Globus pallidus (tissue), 1 donor: ENCODE results near the gene PBX3.

ENCODE experiments used
- DNase-seq: peaks from one replicate; pipeline ENCODE4 v3.0.0-alpha.2; 2015; ENCODE audit warnings: low spot score

Gene PBX3

GRCh38 chr9:125977223-125977622, 230.1 kb downstream of the PBX3 start:
- no peak for DNase-seq

GRCh38 chr9:125979383-125979782, 232.2 kb downstream of the PBX3 start:
- no peak for DNase-seq

DNA sequence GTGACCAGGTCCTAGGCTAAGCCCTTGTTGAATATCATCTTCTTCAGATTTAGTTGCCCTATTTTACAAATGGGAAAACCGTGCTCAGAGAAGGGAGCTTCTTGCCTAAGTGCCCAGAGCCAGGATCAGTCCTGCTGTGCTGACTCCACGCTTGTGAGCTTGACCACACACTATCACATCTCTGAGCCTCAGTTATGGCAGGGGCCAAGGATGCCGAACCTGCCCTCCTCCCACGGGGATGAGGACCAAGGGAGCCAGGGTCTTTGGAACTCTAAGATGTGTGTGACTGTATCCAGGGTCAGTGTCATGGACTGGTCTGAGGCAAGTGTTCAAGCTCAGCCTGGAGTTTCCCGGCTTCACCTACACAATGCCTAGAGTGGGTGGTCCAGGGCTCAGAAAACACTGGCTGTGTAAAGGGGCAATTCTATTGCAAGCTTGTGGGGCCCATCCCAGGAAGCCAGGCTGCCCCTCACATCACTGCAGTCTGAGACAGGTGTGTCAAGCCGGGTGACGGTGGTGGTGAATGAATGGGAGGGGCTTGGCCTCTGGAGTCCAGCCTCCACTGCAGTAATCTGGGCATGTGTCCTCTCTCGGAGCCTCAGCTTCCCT, 235.7 kb downstream of the PBX3 start:
- DNase-seq = no peak

- no peak for DNase-seq
These were observed 236.5 kb downstream of the PBX3 start for GRCh38 chr9:125983681-125984080.

DNA sequence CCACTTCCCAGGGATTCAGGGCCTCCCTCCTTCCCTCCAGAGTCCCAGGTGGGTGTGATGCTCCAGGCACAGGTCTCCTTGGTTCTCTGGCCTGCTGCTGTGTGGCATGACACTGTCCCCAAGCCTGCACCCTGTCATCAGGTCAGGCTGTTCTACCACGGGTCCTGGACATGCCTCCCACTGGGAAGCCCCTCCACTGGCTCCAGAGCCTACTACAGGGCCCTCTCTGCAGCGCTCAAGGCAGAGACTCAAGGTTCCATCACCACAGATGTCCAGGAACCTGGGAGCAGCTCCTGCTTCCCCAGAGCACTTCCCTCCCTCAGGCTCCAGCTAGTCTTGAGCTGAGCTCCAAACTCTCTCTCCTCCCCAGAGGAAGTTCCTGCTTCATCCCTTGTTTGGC, 237.3 kb downstream of the PBX3 start:
- no peak for DNase-seq

GRCh38 chr9:125985142-125985997, 238.2 kb downstream of the PBX3 start:
- DNase-seq = no peak

DNA sequence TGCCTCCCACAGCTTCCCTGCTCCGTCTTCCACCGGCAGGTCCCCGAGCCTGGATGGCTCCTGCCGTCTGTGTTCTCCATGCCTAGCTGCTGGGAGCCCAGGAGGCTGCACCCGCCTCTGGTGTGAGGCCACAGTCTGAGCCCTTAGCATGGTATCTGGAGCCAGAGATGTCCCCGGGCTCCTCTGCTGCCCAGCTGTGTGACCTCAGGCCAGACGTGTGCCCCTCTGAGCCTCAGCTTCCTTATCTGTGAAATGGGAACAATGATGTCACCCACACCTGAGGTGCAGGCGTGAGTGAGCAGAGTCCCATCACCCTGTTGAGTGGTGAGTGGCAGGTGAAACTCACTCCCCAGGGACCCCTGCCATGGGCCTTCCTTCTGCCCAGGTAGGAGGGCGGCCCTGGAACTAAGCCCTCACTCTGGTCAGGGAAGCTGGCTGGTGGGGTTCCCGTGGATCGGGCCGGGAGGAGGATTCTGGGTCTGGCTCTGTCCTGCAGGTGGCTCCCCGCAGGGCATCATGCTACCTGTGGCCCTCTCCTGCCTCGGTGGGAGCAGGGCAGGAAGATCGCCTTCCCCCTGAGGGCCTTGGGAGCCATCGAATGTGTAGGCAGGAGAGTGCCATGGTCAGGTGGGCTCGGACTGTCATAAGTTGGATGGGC, 239.0 kb downstream of the PBX3 start:
- no peak for DNase-seq

- DNase-seq = no peak
These were observed 239.8 kb downstream of the PBX3 start for GRCh38 chr9:125986966-125987365.

DNA sequence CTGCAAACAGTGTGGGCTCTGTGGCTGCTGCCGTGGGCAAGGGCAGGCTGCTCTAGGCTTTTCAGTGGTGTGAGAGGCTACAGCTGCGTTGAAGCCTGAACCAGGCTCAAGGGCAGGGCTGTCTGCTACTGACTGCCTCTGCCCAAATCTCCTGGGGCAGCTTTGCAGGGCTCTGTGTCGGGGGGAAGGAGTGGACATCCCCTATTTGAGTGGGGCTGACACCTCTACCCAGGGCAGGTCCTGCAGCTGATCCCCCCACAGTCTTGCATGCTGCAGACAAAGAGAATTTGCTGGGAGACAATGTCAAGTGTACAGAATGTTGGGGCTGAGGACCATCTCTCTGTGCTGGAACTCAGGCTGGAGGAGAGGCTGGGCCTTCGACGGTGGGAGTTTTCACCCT, 240.2 kb downstream of the PBX3 start:
- no peak for DNase-seq

DNA sequence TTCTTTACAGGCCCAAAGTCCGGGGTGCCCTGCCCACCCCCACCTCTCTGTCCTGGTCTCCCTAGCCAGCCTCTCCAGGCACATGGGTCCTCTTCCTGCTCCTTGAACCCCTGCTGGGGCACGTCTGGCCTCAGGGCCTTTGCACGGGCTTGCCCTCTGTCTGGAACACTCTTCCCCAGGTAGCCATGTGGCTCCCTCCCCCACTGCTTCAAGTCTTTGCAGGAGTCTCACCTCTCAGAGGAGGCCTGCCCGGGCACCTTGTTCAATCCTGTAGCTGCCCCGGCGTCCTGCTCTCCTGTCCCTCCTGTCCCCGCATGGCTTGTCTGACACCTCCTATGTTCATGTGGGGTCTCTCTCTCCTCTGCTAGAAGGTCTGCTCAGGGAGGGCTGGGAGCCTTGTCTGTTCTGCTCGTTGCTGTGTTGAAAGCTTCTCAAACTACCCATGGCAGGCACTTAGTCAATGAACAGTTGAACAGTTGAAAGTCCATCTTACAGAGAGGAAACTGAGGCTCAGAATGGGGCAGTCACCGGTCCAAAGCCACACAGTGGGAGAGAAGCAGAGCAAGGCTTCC, 241.4 kb downstream of the PBX3 start:
- DNase-seq = no peak

DNA sequence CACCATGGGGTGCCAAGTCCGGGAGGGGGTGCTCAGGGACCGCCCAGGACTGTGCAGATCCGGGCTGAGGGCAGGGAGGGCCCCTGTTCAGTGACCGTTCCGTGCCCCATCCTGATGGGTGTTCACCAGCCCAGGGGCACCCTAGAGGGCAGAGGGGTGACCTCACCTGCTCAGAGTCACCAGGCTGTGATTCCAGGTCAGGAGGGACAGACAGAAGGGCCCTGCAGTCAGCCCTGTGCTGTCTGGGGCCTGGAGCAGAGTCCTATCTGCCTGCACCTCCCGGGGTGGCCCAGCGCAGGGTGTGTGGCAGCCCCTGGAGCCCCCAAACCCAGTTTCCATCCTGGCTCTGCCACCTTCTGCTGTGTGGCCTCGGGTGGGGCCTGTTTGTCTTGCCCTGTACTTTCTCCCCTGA, 241.9 kb downstream of the PBX3 start:
- DNase-seq = no peak

DNA sequence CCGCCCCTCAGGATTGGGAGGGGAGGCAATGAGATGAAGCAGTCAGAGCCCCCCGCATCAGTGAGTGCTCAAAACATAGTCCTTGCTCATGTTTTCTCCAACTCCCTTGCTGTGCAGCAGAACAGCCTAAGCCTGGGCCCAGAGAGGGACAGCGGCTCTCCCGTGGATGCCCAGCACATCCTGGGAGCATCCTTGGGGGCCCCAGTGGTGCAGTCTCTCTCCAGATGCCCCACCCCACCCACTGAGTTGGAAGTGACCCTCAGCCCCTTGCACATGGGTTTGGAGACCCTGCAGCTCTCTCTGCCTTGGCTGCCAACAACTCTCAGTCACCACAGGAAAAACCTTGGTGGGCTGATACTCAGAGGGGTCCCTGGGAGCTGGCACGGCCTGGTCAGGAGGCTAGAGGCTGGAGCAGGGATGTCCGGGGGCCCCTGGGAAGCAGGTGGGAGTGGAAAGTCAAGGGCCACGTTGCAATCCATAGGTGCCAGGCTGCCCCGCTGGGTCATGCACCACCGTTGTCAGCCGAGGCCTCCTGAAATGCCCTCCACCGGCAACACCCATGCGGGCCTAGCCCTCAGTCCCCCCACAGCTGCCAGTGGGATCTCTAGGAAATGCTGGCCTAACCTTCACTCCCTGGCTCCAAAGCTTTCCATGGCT, 242.5 kb downstream of the PBX3 start:
- no peak for DNase-seq

DNA sequence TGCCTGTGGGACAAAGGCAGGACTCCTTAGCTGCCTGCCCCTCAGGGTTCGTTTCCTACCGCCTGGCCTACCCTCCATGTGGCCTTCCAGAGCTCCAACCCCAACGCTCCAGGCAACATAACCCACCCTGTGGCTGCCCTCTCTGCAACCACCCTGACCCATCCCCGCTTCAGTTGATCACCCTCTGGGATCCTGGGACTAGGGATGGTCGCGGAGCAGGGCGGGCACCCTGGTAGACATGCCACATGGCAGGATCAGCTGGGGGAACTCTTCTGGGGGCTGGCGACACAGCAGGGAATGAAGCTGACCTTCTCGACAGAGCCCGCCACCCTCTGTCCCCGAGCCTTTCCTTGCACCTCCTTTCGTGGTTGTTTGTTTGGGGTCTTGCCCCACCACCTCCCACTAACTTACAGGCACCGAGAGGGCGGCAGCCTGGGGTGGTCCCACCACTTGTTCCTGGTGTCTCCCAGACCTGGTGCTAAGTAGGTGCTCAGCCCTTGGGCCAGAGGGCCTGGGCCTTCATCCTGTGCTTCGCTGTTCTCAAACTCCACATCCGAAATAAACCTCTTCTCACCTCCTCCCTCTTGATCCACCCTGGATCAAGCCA, 243.1 kb downstream of the PBX3 start:
- DNase-seq = no peak

- no peak for DNase-seq
These were observed 243.6 kb downstream of the PBX3 start for GRCh38 chr9:125990793-125991220.

GRCh38 chr9:125991886-125992529, 244.8 kb downstream of the PBX3 start:
- no peak for DNase-seq

- no peak for DNase-seq
These were observed 245.4 kb downstream of the PBX3 start for GRCh38 chr9:125992557-125992956.

- no peak for DNase-seq
These were observed 246.3 kb downstream of the PBX3 start for GRCh38 chr9:125993466-125993865.

DNA sequence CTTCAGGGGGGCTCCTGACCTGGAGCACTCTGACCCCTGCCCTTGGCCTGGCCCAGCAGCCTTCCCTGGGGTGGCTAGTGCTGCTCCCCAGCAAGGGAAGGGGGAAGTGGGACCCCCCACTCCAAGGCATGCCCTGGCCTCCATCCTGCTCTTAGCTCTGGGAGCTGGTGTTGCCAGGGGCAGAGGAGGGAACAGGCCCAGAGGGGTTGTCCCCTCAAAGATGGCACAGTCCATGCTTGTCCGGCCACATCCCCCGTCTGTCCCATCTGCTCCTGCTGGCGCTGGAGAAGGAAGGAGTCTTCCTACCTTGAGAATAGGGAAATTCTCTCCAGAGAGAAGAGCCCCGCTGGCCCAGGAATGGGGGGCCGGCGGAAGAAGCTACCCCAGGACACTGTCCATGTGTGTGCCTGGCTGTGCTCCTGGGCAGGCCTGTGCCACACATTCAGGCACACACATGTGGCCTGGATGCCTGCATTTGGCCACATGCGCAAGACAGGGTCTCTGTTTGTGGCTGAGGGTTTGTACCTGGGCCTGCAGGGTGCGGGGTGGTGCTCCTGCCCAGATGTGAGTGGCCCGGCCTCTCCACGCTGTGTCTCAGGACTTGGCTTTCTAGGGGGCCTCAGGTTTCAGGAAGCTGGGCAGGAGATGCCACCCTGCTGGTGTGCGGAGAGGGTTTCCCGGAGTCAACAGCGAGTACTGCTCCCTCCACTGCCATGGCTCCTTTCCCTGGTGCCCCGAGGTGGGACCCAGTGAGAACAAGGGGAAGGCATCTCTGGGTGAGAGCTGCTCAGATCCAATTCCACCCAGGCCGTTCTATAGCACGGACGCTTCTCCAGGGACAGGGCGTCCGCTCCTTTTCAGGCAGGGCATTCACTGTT, 247.1 kb downstream of the PBX3 start:
- DNase-seq = no peak

DNA sequence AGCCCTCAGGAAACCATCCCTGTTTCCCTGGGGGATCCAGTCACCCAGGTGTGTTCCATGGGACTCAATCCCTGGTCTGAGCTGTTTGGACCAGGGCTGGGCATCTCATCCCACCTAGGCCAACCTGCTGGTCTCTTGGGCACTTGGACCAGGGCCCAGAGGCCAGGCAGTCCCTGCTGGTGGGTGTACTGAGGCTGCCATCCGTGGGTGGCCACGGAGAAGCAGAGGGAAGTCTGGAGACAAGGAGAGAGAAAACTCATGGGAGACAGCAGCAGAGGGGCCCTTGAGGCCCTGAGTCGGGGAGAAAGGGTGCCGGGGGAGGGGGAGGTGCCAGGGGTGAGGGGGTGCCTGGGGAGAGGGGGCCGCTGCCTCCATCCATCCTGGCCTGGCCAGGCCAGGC, 247.8 kb downstream of the PBX3 start:
- DNase-seq = no peak

DNA sequence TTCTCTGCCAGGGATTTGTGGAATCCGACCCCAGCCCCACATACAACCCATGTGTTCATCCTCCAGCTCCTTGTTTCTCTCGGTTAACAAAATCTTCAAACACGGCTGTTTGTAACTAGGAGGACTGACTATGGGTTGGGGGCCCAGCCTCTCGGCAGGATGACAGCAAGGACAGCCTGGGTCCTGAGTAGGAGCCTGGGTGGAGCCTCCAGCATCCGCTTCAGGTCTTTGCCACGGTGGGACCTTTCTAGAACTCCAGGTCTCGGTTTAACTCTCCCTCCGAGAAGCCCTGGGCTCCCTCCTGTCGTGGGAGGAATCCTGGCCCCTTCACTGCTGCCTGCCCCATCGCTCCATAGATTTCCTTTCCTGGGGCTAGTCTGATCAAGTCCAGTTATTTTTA, 248.5 kb downstream of the PBX3 start:
- DNase-seq = no peak
